Measurements from ENCODE around the gene LZTFL1.
"Not testable (repeated sequence)": the region's sequence is repeated elsewhere in the genome, so short reads cannot be mapped to it uniquely, and the experiment has no call there.

Gene LZTFL1

DNA sequence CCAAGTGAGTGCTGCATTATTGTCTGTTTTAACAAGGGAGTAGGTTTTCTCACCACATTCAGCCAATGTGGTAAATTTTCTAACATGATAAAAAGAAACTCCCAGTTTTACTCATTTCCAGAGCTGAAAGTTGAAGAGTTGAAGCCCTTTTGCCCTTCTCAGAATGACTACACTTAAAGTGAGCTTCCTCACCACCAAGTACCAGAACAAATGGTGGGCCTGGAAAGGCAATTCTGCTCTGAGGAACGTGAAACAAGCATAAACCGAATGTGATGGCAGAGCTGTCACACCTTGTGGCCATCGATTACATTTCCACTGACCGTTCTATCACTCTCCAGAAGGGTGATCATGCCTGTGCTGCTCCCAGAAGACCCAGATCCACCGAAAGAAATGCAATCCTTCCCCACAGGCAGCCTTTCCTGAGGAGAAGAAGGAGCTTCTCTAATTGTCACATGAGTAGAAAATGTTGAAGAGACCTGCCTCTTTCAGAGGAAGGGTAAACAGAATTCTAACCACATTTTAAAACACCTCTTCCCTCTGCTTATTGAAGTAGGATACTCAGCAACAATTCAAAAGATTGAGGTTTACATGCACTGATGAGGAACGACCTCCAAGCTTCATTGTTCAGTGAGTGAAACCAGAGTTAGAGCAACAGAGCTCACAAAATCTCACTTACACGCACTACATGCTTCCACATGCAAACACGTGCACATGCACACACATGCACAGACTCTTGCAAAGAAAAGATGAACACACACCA, 23.0 kb upstream of the LZTFL1 start:
- no peak for DNase-seq

GRCh38 chr3:45861043-45861719, 19.3 kb upstream of the LZTFL1 start:
- DNase-seq: no peak

DNA sequence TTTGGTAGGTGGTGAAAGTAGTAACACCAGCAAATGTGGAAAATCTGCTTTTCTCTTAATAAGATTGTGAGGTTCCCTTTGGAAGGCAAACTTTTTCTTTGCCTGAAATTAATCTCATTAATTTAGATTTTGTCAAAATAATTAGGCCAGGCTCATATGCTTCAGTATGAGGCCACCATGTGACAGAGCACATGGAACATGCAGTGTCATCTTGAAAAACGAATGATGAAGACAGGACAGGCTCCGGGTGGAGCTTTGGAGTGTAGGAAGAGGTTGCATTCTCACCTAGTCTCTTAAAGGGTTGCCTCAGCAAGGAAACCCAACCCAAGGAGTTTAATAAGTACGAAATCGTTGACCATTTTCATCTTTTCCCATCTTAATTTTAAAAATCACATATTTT, 18.6 kb upstream of the LZTFL1 start:
- DNase-seq: no peak

DNA sequence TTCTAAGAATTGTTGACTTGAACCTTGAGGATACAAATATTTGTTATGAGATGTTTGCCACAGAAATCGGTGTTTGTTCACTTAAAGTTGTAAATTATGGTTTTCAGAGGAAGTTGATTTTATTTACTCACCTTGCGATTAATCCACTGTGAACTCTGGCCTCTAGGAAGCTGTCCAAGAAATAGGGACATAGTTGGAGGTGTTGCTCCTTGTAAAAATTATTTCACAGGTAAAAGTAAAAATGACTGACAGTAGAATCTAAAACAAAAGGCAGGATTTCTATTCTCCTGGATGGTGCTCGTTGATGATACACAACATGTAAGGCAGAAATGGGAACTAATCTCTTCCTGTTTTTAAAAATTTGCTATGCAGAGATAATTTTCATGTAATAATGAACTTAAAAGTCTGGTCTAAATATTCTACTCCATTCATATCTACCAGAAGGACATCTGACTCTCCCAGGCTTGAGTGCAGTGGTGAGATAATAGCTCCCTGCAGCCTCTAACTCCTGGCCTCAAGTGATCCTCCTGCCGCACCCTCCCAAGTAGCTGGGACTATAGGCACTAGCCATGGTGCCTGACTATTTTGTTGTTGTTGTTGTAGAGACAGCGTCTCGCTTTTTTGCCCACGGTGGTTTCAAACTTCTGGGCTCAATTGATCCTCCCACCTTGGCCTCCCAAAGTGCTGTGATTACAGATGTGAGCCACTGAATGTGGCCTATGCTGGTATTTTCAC, 17.1 kb upstream of the LZTFL1 start:
- DNase-seq: no peak

DNA sequence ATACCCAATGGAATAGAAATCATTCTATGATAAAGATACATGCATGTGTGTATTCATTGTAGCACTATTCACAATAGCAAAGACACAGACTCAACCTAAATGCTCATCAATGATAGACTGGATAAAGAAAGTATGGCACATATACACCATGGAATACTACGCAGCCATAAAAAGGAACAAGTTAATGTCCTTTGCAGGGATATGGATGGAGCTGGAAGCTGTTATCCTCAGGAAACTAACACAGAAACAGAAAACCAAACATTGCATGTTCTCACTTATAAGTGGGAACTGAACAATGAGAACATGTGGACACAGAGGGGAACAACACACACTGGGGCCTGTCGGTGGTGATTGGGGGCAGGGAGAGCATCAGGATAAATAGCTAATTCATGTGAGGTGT, 15.1 kb upstream of the LZTFL1 start:
- not testable (repeated sequence) for DNase-seq

- DNase-seq: not testable (repeated sequence)
Observed at GRCh38 chr3:45856323-45856722, 14.4 kb upstream of the LZTFL1 start.

DNA sequence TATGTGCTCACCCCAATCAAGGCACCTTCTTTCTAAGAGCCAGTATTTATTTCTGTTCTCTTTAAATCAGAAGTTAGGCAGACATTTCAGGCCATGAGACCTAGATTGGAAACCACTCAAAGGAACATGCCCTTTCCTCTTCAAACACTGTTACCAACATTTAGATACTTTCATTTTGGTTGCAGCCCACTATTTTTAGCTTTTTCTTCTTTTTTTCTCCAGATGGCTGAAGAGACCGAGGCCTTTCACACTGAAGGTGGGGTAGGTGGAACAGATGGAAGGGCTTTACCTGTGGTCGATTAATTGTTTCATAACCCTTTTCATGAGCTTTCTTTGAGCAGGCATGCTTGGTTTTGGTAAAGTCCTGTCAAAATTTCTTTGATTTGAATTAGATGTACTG, 10.9 kb upstream of the LZTFL1 start:
- DNase-seq: no peak

- no peak for DNase-seq
Observed at GRCh38 chr3:45848392-45848791, 6.5 kb upstream of the LZTFL1 start.

DNA sequence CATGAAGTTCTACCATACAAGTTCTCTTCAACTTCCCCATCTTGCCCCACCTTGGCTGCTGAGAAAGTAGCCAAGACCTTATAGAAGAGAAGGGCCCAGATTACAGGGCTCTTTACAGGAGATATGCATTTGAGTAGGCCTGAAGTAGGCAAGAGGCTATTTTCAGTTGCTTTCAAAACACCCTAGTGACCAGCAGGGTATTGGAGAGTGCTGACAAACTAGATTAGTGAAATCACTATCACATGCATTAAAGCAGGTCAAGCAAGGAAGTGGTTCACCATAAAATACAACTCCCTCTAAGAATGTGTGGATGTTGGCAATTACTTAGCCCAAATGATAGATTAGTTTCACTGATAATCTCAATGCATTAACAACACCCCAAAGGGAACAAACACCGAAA, 2.7 kb upstream of the LZTFL1 start:
- no peak for DNase-seq

DNA sequence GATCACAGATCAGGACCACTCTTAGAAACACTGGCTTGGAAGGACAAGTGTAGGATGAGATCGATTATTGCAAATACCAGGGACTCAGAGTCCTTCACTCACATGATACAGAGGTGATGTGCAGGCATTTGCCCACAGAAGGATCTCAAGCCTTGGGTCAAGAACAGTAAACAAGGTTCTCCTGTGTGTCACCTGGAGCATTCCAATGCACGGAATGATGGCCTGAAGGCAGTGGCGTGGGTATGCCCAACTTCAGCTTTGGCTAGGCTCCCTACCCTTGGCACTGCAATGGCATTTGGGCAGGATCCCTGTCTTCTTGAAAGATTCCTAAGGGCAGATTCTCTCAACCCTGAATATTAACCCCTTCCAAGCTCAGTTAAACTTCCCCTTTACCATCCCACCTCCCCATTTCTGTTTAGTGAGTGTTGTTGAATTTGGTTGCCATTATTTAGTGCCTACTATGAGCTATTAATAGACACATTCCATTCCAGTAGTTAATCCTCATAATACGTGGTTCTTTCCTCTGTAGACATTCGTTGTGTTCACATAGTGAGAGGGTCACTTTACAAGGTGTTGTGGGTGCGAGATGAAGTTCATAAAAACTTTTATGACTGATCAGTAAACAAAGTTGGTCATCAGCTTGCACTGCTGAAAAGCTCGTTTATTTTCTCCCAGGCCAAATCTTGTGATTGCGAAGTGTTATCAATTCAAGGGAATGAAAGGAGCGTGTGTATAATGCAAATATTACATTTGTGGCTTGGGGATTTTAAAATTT, 1.1 kb upstream of the LZTFL1 start:
- no peak for DNase-seq

DNA sequence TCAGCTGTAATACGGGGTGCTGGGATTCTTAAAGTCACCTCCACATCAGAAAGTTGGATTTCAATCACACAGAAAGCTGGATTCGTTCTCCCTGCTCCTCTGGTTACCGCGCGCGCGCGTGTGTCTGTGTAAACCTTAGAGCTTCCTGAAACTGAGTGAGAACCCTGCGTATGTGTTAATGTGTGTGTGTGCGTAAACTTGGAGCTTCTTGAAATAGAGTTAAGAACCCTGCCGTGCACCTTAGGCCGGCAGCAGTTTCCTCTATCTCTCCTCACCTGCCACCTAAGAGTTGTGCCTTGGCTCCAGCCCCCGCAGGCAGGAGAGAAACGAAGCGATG, 531 bp downstream of the LZTFL1 start:
- DNase-seq: no peak

- DNase-seq: no peak
Observed at GRCh38 chr3:45838466-45838865, 3.5 kb downstream of the LZTFL1 start.

GRCh38 chr3:45832699-45833098, 9.2 kb downstream of the LZTFL1 start:
- no peak for DNase-seq

DNA sequence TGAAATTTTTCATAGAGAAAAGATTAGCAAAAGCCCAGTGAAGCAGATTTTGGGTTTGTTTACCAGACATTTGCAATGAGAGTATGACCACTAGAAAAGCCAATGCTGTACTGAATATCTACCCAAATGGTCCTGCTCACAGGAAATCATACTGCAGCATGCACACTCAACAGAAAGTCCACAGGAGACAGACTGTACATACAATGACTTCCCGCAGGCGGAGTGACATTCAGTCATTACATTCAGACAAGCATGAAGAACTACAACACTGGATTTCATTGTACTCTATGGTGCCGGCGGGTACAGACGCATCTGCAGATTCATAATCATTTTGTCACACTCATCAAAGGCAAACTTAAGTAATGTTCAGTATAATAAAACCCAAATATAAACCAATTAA, 11.8 kb downstream of the LZTFL1 start:
- no peak for DNase-seq

DNA sequence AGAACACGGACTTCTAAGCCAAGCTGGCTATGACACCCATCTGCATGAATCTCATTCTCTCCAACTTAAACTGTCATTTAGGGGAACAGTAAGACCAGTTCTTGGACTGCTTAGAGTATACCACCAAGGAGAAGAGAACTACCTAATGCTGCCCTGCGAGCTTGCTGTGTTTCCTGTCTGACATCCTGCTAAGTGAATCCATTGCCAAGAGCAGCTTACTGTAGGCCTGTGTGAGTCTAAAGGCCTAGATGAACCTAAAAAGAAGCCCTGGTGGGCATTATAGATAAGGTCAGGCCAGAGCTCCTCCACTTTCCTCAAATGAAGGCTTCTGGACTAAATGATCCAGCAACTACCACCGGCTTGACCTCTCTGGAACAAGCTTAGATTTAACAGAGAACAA, 15.0 kb downstream of the LZTFL1 start:
- DNase-seq: no peak

DNA sequence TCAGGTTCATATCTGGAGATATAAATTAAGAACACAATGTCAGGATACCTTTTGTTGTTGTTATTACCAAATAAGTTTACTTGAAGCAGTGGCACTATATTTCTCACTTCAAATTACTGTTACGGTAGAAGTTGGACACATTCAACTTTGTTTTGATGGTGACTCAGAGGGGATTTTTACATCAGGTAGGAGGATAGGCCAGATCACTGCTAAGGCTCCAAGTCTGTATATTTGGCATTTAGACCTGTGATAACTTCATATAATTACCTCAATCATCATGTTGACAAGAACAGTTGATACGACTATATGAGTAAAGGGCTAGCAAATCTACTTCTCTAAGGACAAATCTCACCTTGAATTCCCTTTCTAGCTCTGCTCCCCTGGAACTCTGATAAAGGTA, 15.6 kb downstream of the LZTFL1 start:
- DNase-seq: no peak

DNA sequence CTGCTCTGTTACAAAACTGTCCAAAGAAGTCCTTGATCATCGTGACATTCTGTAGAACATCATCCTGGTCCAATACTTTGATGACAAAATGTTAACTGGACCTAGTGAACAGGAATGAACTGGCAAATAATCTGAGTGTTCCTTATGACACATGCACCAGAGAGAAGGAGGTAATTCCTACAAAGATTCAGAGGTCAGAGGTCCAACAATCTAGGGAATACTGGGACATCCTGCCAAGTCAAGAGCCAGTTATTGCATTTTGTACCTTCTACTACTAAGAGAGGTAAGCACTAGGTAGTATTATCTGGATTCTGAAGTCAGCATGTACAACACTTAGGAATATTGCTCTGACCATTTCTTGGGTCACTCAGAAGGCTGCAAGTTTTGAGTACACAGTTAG, 20.8 kb downstream of the LZTFL1 start:
- no peak for DNase-seq

GRCh38 chr3:45819543-45819942, 22.4 kb downstream of the LZTFL1 start:
- DNase-seq: no peak

- no peak for DNase-seq
Observed at GRCh38 chr3:45817831-45818522, 23.9 kb downstream of the LZTFL1 start.

- DNase-seq: no peak
Observed at GRCh38 chr3:45816544-45816943, 25.4 kb downstream of the LZTFL1 start.

DNA sequence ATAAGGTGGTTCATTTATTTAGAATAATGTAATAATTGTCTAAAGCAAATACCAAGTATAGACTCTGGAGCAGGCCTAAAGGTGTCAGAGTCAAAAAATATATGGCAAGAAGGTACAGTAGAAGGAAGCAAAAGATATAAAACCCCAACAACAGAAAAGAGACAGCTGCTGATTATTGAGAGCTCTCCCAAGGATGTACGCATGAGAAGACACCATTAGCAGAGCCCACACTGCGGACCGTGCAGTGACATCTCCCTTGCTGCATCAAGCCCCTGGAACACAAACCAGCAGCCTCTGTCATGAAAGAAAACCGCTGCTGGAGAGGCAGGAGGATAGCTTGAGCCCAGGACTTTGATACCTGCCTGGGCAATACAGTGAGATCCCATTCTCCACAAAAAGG, 27.6 kb downstream of the LZTFL1 start:
- no peak for DNase-seq

DNA sequence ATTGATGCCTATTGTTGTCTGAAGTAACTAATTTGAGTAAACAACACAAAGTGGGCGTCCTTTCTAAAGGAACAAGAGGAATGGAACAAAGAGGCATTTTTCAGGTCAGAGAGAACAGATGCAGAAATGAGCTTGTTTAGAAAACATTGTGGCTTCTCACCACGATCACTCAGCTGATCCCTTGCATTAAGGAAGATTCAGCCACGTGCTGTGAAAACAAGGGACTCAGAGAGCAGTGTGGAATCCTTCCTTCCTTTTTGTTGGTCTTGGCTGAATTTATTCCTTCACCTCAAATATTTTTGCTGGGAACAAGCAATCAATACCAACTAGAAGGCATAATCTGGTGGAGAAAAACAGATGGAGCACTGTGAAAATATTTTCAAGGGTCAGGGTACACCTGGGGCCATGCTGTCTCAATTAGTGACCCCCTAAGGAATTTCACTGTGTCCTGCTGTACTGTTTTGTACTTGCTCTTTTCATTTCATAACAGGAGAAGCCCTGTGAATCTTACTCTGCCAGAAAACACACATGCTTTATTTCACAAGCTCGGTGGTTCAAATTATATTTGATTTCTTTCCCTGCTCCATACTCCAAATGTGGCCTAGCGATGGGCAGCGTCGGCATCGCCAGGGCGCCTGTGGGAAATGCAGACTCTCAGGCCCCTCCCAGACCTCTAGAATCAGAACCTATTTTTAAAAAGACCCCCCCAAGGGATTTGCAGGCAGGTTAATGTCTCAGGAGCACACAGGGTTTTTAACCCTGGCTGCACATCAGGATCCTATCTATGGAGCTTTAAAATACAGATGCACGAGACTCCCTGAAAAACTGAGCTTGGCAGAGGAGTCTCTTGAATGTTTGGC, 34.0 kb downstream of the LZTFL1 start:
- no peak for DNase-seq
